Astrocyte of the spinal cord (primary cell): ENCODE data around the gene DRD4.

ENCODE experiments used
- DNase-seq: peaks from one replicate; pipeline ENCODE4 v3.0.0; 2011; ENCODE audit warnings: low read depth, low spot score
- H3K4me3 ChIP-seq: 2 replicates; pipeline ENCODE4 v1.5.1; 2011; ENCODE audit warnings: low read depth, mild to moderate bottlenecking, low read length, moderate library complexity
- CTCF ChIP-seq: IDR thresholded peaks from 2 replicates; pipeline ENCODE4 v1.5.1; 2012; ENCODE audit warnings: low read depth, mild to moderate bottlenecking, low read length, inconsistent platforms
- in situ Hi-C: cut with HindIII; loops from 2 replicates; pipeline ENCODE4 v1.10.0; 2017; ENCODE audit warnings: low sequenced_read_pairs

DRD4 gene

GRCh38 chr11:636511-637332 is at the start of gene DRD4:
TSS of gene DRD4 (plus strand) at chr11:637269. CDS start at chr11:637305, 36 bp downstream.
- DNase-seq: no peak
- no peak for TF ChIP-seq CTCF
- no peak within 1 kb of the TSS for H3K4me3 ChIP-seq
- in situ Hi-C loops: no loop called here

DNA sequence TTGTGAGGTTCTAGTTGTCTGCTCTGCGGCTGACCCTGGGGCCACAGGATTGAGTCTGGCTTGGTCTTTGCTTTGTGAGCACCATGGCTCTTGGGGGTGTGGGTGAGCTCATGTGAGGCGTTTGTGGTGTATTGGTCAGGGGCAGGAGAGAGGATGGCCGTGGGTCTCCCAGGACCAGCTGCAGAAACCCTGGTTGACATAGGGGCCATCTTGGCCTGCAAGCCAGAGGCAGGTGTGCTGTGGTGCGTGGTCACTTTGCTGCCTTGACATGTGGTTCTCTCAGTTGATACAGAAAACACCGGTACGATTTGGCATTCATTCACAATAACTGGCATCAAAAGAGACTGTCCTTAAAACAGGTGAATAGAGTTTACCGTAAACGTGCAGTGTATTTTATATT is 49.5 kb upstream of the DRD4 start:
- DNase-seq: no peak
- in situ Hi-C loops: no loop called here
- no peak for TF ChIP-seq CTCF
- no peak overlapping the region for H3K4me3 ChIP-seq

DNA sequence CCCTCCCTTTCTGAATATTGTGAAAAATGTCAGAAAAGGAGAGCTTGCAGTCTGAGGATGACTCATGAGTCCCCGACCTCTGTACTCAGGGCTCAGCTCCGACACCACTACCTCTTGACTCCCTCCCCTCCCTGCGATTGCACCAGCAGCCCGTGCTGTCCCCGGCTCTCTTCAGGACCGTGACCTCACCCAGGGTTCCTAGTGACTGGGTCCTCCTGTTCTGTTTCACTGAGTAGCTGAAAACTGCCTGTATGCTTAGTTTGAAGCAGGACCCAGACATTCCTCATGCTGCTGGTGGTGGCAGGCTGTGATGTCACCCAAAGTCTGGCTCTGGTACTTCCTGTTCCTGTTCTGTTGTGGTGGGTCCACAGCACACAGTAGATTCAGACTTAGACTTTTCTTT is 49.1 kb upstream of the DRD4 start:
- in situ Hi-C loops: no loop called here
- no peak for TF ChIP-seq CTCF
- peak; percentile 47 for DNase-seq
- no peak overlapping the region for H3K4me3 ChIP-seq

DNA sequence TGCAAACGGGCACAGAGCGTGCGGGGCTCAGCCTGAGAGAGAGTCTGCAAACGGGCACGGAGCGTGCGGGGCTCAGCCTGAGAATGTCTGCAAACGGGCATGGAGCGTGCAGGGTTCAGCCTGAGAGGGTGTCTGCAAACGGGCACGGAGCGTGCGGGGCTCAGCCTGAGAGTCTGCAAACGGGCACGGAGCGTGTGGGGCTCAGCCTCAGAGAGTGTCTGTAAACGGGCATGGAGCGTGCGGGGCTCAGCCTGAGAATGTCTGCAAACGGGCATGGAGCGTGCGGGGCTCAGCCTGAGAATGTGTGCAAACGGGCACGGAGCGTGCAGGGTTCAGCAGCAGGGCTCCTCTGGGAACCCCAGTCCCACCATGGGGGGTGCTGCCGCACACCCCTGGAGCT is 47.3 kb upstream of the DRD4 start:
- H3K4me3 ChIP-seq: no peak overlapping the region
- no peak for DNase-seq
- in situ Hi-C loops: no loop called here
- no peak for TF ChIP-seq CTCF

DNA sequence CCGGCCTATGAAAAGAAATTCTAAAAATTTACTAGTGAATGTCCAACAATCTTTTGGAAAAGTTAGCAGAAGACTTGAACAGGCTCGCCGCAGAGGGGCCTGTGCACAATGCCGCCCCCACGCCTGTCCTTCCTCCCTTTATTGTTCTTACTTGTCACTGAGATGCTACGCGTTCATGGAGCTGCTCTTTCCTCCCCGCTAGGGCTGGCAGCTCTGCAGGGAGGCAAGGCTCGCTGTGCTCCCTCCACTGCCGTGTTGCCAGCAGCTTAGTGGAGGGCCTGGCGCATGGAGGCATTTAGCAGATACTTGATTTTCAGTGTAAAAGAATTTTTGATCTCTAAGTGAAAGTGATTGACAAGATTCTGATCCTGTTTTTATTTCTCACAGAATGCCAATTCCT is 46.1 kb upstream of the DRD4 start:
- H3K4me3 ChIP-seq: no peak overlapping the region
- no peak for TF ChIP-seq CTCF
- in situ Hi-C loops: no loop called here
- DNase-seq: no peak

DNA sequence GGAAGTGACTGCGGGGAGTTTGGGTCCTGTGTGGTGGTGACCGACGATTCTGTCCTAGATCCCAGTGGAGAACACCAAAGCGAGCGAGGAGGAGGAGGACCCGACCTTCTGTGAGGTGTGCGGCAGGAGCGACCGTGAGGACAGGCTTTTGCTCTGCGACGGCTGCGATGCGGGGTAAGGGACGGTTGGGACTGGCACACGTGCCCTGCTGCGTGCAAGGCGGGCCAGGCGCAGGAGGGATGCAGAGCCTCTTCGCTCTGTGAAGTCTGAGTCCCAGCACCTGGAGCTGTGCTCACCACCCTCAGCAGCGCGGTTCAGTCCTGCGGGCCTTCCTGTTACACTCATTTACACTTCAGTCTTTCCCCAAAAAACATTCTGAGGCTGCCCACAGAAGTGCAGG is 44.6 kb upstream of the DRD4 start:
- TF ChIP-seq CTCF: no peak
- in situ Hi-C loops: no loop called here
- no peak for DNase-seq
- no peak overlapping the region for H3K4me3 ChIP-seq

DNA sequence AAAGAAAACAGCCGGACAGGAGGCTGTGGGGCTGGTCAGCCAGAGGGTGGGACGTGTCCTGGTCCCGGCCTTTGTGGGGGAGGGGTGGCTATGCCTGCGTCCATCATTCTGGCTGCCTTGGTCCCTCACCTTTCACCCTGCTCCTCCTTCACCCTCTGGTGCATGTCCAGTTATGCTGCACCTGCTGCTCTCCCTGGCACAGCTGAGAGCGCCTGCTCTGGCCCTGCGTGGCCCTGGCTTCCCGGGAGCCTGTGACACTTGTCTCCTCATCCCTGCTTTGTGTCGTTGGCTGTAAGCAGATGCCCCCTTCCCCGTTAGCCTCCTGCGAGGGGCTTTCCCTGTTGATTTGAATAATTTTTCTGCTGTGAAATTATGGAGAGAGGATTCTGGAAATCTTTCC is 44.2 kb upstream of the DRD4 start:
- H3K4me3 ChIP-seq: no peak overlapping the region
- in situ Hi-C loops: no loop called here
- TF ChIP-seq CTCF: no peak
- no peak for DNase-seq
